ENCODE measurements around the gene AMPD1. TPM values are rescaled to one million over a fixed set of nuclear protein-coding genes. Genes with fewer than 3 reads are reported as not detected.

AMPD1 gene
- polyA plus RNA-seq, 1 of the 3 experiments (the other 2 are of a cell fraction) = not detected

DNA sequence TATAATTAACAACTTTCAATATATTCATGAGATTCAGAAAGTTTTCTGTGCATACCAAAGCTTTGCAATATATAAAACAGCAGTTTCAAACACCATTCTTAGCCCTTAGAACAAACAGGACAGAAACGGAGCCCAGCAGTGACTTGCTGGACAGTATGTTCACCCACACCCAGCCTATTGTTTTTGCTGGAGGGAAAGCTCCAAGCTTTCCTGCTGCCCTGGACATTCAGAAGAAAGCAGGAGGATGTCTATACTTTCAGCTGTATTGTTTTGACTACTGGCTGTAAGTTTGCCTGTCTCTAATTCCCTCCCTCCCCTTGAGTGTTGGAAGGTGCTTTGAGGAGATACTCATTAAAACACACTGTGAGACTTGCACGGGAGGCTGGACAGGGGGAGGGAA is 35.1 kb downstream of the AMPD1 start:
- TF ChIP-seq IRF3 (IDR thresholded peaks at IDR 0.05; ENCODE audit: low read depth, low read length) = no peak
- TF ChIP-seq FOXM1 (IDR thresholded peaks at IDR 0.05; ENCODE audit: low read depth) = no peak
- no peak overlapping the region for H3K4me3 ChIP-seq (ENCODE audit: low read depth in 2 of 2, low read length in 1 of 2)
- ChIA-PET POLR2A (no interaction called here), CTCF (interaction anchor here (1.4 to 1.9 kb wide), 2 partner anchors 9 to 313 kb away, joined by 4 read pairs; partner anchors contain the start of gene DENND2C)
- H3K27ac ChIP-seq (ENCODE audit: low read depth in 2 of 2, low read length in 1 of 2) = no peak overlapping the region
- WGBS (ENCODE audit: low lambda C conversion rate) = 0% methylated on average over 2 of the region's 2 CpGs
- H3K9ac ChIP-seq = no peak overlapping the region
- no peak for DNase-seq
- H3K9me3 ChIP-seq = no peaks in the 10 kb centered on the region
- no peaks in the 10 kb centered on the region for H3K9me2 ChIP-seq
- no peak overlapping the region for H3K4me2 ChIP-seq
- H3K36me3 ChIP-seq (replicated peaks in 1 of 2; ENCODE audit: control insufficient read depth in 1 of 2, insufficient read depth in 2 of 2, low read length in 1 of 2) = no peaks in the 10 kb centered on the region
- no peaks in the 10 kb centered on the region for H4K20me1 ChIP-seq (ENCODE audit: insufficient read depth)
- peaks cover 32% of the 10 kb centered on the region; the same call in 1 of the 2 replicates for H3K27me3 ChIP-seq (ENCODE audit: insufficient read depth)
- no peaks in the 10 kb centered on the region for H3K79me2 ChIP-seq (ENCODE audit: insufficient read depth)
- no peaks in the 10 kb centered on the region for H3K4me1 ChIP-seq (ENCODE audit: control insufficient read depth in 1 of 2, insufficient read depth in 2 of 2, low read depth in 1 of 2, low read length in 1 of 2)
- no peak overlapping the region for H2AFZ ChIP-seq (ENCODE audit: low read depth)
- peaks cover 4% of the 10 kb centered on the region for H3F3A ChIP-seq (replicated peaks; ENCODE audit: insufficient read depth)

GRCh38 chr1:114651893-114652292 is 43.5 kb downstream of the AMPD1 start:
- WGBS (ENCODE audit: low lambda C conversion rate) = 7% methylated on average over 2 of the region's 2 CpGs
- ChIA-PET POLR2A (no interaction called here), CTCF (interaction anchor here (1.5 kb wide), 1 partner anchor 305 kb away, joined by 4 read pairs; no protein-coding TSS in a partner anchor)
- no peaks in the 10 kb centered on the region for H3K9me3 ChIP-seq
- no peaks in the 10 kb centered on the region for H3K36me3 ChIP-seq (replicated peaks in 1 of 2; ENCODE audit: control insufficient read depth in 1 of 2, insufficient read depth in 2 of 2, low read length in 1 of 2)
- no peaks in the 10 kb centered on the region for H4K20me1 ChIP-seq (ENCODE audit: insufficient read depth)
- TF ChIP-seq SMC3 (IDR thresholded peaks at IDR 0.05; ENCODE audit: low read depth, low read length) = no peak
- no peak for TF ChIP-seq TEAD4 (IDR thresholded peaks at IDR 0.05; ENCODE audit: borderline replicate concordance, insufficient read depth)
- TF ChIP-seq USF2 (IDR thresholded peaks at IDR 0.05; ENCODE audit: borderline replicate concordance, low read depth, low read length) = no peak
- no peak for TF ChIP-seq FOXM1 (IDR thresholded peaks at IDR 0.05; ENCODE audit: low read depth)
- TF ChIP-seq POLR2AphosphoS5 (IDR thresholded peaks at IDR 0.05; ENCODE audit: low read depth, low read length) = no peak
- TF ChIP-seq EZH2phosphoT487 (IDR thresholded peaks at IDR 0.05; ENCODE audit: borderline replicate concordance, low read depth) = no peak
- TF ChIP-seq, protein P1, sequence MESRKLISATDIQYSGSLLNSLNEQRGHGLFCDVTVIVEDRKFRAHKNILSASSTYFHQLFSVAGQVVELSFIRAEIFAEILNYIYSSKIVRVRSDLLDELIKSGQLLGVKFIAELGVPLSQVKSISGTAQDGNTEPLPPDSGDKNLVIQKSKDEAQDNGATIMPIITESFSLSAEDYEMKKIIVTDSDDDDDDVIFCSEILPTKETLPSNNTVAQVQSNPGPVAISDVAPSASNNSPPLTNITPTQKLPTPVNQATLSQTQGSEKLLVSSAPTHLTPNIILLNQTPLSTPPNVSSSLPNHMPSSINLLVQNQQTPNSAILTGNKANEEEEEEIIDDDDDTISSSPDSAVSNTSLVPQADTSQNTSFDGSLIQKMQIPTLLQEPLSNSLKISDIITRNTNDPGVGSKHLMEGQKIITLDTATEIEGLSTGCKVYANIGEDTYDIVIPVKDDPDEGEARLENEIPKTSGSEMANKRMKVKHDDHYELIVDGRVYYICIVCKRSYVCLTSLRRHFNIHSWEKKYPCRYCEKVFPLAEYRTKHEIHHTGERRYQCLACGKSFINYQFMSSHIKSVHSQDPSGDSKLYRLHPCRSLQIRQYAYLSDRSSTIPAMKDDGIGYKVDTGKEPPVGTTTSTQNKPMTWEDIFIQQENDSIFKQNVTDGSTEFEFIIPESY (IDR thresholded peaks at IDR 0.05; ENCODE audit: borderline replicate concordance, low read depth) = no peak
- TF ChIP-seq MEF2A (IDR thresholded peaks at IDR 0.05; ENCODE audit: borderline replicate concordance, low read depth) = no peak
- no peak for TF ChIP-seq IRF3 (IDR thresholded peaks at IDR 0.05; ENCODE audit: low read depth, low read length)
- H3K27me3 ChIP-seq (ENCODE audit: insufficient read depth) = peaks cover 34% of the 10 kb centered on the region; the same call in 1 of the 2 replicates
- H3K4me1 ChIP-seq (ENCODE audit: control insufficient read depth in 1 of 2, insufficient read depth in 2 of 2, low read depth in 1 of 2, low read length in 1 of 2) = no peaks in the 10 kb centered on the region
- H3K4me2 ChIP-seq = no peak overlapping the region
- no peaks in the 10 kb centered on the region for H3F3A ChIP-seq (replicated peaks; ENCODE audit: insufficient read depth)
- H3K9ac ChIP-seq = no peak overlapping the region
- H3K9me2 ChIP-seq = no peaks in the 10 kb centered on the region
- no peak overlapping the region for H2AFZ ChIP-seq (ENCODE audit: low read depth)
- no peaks in the 10 kb centered on the region for H3K79me2 ChIP-seq (ENCODE audit: insufficient read depth)
- H3K27ac ChIP-seq (ENCODE audit: low read depth in 2 of 2, low read length in 1 of 2) = no peak overlapping the region
- DNase-seq = no peak
- H3K4me3 ChIP-seq (ENCODE audit: low read depth in 2 of 2, low read length in 1 of 2) = no peak overlapping the region
